GM18951 (cell line): ENCODE data around the gene CLGN.
"Not testable (repeated sequence)": the region's sequence is repeated elsewhere in the genome, so short reads cannot be mapped to it uniquely, and the experiment has no call there.

ENCODE experiments used
- POLR2A ChIP-seq: IDR thresholded peaks from 4 replicates; pipeline ENCODE4 v1.6.1; 2011; ENCODE audit warnings: mild to moderate bottlenecking; ENCODE audit not compliant: insufficient read length, insufficient read depth; ENCODE audit errors: extremely low read depth
- in situ Hi-C: fragments of 300-500 bp; cut with MboI; formaldehyde crosslinking; loops from one replicate; pipeline ENCODE4 v1.12.0; 2022; ENCODE audit warnings: low sequenced_read_pairs, mixed read lengths, inconsistent platforms; ENCODE audit not compliant: unreplicated experiment

Gene CLGN

GRCh38 chr4:140427106-140427918, at the start of gene CLGN:
TSS of gene CLGN (minus strand) at chr4:140427648. CDS start at chr4:140413078, 14,570 bp downstream.
- in situ Hi-C loops = no loop called here
- TF ChIP-seq POLR2A = no peak

- in situ Hi-C loops = no loop called here
These were observed 44.7 kb upstream of the CLGN start for GRCh38 chr4:140472156-140472555.

GRCh38 chr4:140469791-140470733, 42.6 kb upstream of the CLGN start:
- in situ Hi-C loops = no loop called here

More at GRCh38 chr4:140472156-140472555, 44.7 kb upstream of the CLGN start:
- TF ChIP-seq POLR2A = no peak

GRCh38 chr4:140466146-140466545, 38.7 kb upstream of the CLGN start:
- no peak for TF ChIP-seq POLR2A
- in situ Hi-C loops = no loop called here

More at GRCh38 chr4:140469791-140470733, 42.6 kb upstream of the CLGN start:
- TF ChIP-seq POLR2A = no peak

- TF ChIP-seq POLR2A = no peak
- in situ Hi-C loops = no loop called here
These were observed 36.2 kb upstream of the CLGN start for GRCh38 chr4:140463614-140464013.

GRCh38 chr4:140463182-140463581, 35.7 kb upstream of the CLGN start:
- TF ChIP-seq POLR2A = no peak
- in situ Hi-C loops = no loop called here

GRCh38 chr4:140450352-140450751, 22.9 kb upstream of the CLGN start:
- no peak for TF ChIP-seq POLR2A
- in situ Hi-C loops = no loop called here

- no peak for TF ChIP-seq POLR2A
- in situ Hi-C loops = no loop called here
These were observed 21.4 kb upstream of the CLGN start for GRCh38 chr4:140448830-140449229.

- in situ Hi-C loops = no loop called here
- no peak for TF ChIP-seq POLR2A
These were observed 20.7 kb upstream of the CLGN start for GRCh38 chr4:140448162-140448561.

GRCh38 chr4:140444347-140444746, 16.9 kb upstream of the CLGN start:
- in situ Hi-C loops = not testable (repeated sequence)

GRCh38 chr4:140439644-140440142, 12.2 kb upstream of the CLGN start:
- no peak for TF ChIP-seq POLR2A
- in situ Hi-C loops = no loop called here

- in situ Hi-C loops = no loop called here
These were observed 547 bp upstream of the CLGN start for GRCh38 chr4:140427919-140428471.

GRCh38 chr4:140426610-140427105, 790 bp downstream of the CLGN start:
- in situ Hi-C loops = no loop called here
- TF ChIP-seq POLR2A = no peak

More at GRCh38 chr4:140427919-140428471, 547 bp upstream of the CLGN start:
- TF ChIP-seq POLR2A = no peak
